Memory B cell (primary cell): Measurements from ENCODE around the gene MARCKSL1.
A peak's percentile ranks its signal among the peaks of the same experiment; 100 is the strongest.

Source experiments
- ATAC-seq: fragments of 150-1000 bp; cut with Tn5 transposase; 2 replicates; pipeline ENCODE4 v1.10.0; 2021; ENCODE audit warnings: low read depth, mild to moderate bottlenecking, moderate library complexity
- DNase-seq, 2 donors: peaks; one replicate each; pipeline ENCODE4 v3.0.0; 2022; ENCODE audit warnings: low spot score in 2 of 2
- H3K27ac Mint-ChIP-seq: one replicate; pipeline ENCODE4 v1.8.0; 2022; ENCODE audit warnings: mild to moderate bottlenecking, moderate library complexity, mixed read lengths
- H3K27me3 Mint-ChIP-seq: one replicate; pipeline ENCODE4 v1.8.0; 2022; ENCODE audit warnings: mixed read lengths
- H3K36me3 Mint-ChIP-seq: one replicate; pipeline ENCODE4 v1.8.0; 2022; ENCODE audit warnings: mild to moderate bottlenecking, mixed read lengths
- H3K4me1 Mint-ChIP-seq: one replicate; pipeline ENCODE4 v1.8.0; 2022; ENCODE audit warnings: mixed read lengths
- H3K4me3 Mint-ChIP-seq: one replicate; pipeline ENCODE4 v1.8.0; 2022; ENCODE audit warnings: mild to moderate bottlenecking, moderate library complexity, mixed read lengths
- H3K9me3 Mint-ChIP-seq: one replicate; pipeline ENCODE4 v1.8.0; 2022; ENCODE audit warnings: mixed read lengths

MARCKSL1 gene

DNA sequence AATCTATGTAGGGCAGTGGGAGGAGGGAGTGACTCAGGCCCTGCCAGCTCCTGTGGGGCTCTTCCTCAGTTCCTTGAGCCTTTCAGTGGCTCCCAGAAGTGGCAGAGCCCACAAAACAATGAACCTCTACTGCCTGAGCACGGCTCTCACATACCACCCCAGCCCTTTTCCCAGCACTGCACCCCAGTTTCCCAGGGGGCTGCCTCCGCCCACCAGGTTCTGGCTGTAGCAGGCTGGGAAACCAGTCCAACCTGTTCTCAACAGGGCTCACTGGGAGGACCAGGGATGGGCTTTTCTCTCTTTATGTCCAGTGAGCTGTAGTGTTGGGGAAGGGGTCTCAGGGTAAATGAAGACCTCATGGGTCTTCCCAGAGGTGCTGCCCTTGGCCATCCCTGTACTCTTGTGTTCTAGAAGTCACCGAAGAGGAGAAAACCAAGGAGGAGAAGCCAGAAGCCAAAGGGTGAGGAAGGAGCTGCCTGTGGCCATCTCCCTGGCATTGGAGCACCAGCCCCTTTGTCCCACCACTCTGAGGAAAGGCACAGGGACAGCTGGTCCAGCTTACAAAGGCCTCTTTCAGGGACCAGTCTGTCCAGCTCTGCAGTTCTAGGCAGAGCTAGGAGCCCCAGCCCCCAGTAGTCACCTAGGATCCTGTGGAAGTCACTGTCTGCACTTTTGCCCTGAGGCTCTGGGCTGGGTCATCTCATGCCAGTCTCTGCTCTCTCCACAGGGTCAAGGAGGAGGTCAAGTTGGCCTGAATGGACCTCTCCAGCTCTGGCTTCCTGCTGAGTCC is 3.5 kb downstream of the MARCKSL1 start:
- ATAC-seq: no peak

DNA sequence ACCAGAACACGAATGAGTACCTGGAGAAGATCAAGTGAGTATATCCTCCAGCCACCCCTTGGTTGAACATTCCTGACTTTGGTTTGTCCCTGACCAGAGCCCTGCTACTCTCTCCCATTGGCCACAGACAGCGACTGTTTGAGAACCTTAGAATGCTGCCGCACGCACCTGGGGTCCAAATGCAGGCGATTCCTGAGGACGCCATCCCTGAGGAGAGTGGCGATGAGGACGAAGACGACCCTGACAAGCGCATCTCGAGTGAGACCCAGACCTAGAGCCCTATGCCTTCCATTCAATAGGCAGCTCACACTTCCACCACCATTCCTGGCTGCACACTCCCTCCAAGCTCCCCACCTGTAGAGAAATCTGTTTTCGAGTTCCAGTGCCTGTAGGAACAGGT is 4.5 kb downstream of the MARCKSL1 start:
- ATAC-seq (no peak), DNase-seq (no peak)
- no peaks in the 10 kb centered on the region for H3K27me3 Mint-ChIP-seq
- no peak overlapping the region for H3K27ac Mint-ChIP-seq
- peaks cover 32% of the 10 kb centered on the region for H3K36me3 Mint-ChIP-seq
- no peaks in the 10 kb centered on the region for H3K9me3 Mint-ChIP-seq
- H3K4me1 Mint-ChIP-seq: peaks cover 21% of the 10 kb centered on the region
- H3K4me3 Mint-ChIP-seq: no peak overlapping the region

More for the DNA sequence above, 3.5 kb downstream of the MARCKSL1 start:
- Mint-ChIP-seq H3K36me3 (peaks cover 32% of the 10 kb centered on the region), H3K27me3 (no peaks in the 10 kb centered on the region), H3K27ac (no peak overlapping the region), H3K4me3 (no peak overlapping the region), H3K4me1 (peaks cover 25% of the 10 kb centered on the region), H3K9me3 (no peaks in the 10 kb centered on the region)
- DNase-seq: no peak

DNA sequence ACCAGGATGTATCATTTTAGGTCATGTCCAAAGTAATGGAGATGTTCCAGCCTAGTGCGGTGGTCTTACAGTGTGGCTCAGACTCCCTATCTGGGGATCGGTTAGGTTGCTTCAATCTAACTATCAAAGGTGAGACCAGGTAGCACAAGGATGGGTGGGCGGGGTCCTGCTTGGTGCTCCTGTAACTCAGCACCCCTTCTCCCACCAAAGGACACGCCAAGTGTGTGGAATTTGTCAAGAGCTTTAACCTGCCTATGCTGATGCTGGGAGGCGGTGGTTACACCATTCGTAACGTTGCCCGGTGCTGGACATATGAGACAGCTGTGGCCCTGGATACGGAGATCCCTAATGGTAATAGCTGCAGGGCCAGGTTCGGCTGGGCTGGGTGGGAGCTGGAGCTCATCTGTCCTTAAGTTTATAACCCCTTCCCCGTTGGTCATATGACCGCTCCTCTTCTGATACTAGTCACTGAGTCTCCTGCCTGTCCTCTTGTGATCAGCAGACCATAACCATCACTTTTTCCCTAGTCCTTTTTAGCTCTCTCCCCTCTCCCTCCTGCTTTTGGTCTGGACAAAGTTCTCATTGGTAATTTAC is 5.4 kb downstream of the MARCKSL1 start:
- DNase-seq (no peak), ATAC-seq (no peak)
- Mint-ChIP-seq H3K27me3 (no peaks in the 10 kb centered on the region), H3K9me3 (no peaks in the 10 kb centered on the region), H3K36me3 (peaks cover 34% of the 10 kb centered on the region), H3K4me1 (peaks cover 21% of the 10 kb centered on the region), H3K4me3 (no peak overlapping the region), H3K27ac (peak overlapping the region; percentile 19)

DNA sequence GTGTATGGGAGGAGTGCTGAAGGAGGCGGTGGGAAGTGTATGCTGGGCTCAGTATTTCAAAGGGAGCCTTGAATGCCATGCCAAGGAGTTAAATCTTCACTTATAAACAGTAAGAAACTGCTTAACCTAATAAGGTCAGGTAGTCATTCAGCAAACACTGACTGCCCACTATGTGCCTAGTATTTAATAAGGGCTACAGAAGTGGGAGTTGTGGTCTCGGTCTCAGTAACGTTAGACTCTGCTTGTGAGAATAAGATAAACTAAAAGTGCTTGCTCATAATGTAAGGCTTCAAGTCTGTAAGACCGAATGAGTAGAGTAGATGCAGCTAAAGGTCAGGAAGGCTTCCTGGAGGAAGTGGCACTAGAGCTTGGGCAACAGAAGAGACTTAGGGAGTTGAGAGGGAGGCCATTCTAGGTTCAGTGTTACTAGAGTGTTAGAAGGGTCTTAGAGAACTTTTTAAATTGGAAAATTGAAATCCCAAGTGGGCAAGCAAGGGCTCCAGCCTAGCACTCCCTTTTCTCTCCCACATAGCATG is 6.0 kb downstream of the MARCKSL1 start:
- peaks cover 34% of the 10 kb centered on the region for H3K36me3 Mint-ChIP-seq
- peak overlapping the region; percentile 56 for H3K27ac Mint-ChIP-seq
- DNase-seq (no peak), ATAC-seq (no peak)
- no peaks in the 10 kb centered on the region for H3K9me3 Mint-ChIP-seq
- H3K4me1 Mint-ChIP-seq: peaks cover 20% of the 10 kb centered on the region
- no peak overlapping the region for H3K4me3 Mint-ChIP-seq
- no peaks in the 10 kb centered on the region for H3K27me3 Mint-ChIP-seq

DNA sequence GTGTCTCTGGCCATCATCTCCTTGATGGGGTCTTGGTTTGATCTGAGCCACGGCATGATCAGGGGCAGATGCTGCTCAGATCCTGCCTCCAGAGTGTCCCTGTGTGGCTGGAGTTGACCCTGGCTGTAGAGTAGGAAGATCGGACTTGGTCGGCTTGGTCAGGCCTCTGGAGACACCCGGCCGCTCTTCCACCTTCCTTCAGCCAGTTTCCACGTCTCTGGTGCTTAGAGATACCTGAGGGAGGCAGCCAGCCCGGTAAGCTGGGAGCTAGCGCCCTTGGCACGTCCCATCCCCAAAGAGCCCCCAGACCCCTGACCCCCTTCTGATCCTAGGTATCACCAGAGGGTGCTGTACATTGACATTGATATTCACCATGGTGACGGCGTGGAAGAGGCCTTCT is 8.8 kb downstream of the MARCKSL1 start:
- no peaks in the 10 kb centered on the region for H3K9me3 Mint-ChIP-seq
- H3K4me1 Mint-ChIP-seq: peaks cover 17% of the 10 kb centered on the region
- DNase-seq (no peak), ATAC-seq (no peak)
- H3K4me3 Mint-ChIP-seq: no peak overlapping the region
- peaks cover 32% of the 10 kb centered on the region for H3K36me3 Mint-ChIP-seq
- H3K27ac Mint-ChIP-seq: no peak overlapping the region
- H3K27me3 Mint-ChIP-seq: no peaks in the 10 kb centered on the region

DNA sequence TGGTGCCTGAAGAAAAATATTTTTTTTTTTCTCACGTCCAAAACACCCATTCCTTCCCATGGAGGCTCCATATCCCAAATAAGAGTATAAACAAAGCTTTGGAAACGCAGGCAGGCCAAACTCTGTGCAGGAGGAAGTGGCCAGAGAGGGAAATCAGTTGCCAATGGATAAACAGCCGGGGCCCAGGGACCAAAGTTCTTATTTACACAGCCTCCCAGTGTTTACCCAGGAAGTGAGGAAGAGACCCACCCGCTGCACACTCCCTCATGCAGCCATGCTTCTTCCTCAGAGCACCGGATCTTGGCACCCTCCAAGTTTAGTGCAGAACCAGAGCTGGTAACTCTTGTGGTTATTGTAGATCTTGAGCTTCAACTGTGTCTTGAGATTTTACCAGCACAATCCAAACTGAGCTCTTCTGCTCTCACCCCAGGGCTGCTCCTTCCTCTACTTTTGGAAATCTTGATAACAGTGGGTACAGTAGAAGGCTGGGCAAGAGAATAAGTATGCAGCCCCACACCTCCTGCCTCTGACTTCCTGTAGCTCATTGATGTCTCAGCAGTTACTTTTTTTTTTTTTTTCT is 14.2 kb downstream of the MARCKSL1 start:
- Mint-ChIP-seq H3K9me3 (no peaks in the 10 kb centered on the region), H3K36me3 (peaks cover 6% of the 10 kb centered on the region), H3K4me1 (peaks cover 31% of the 10 kb centered on the region), H3K27me3 (no peaks in the 10 kb centered on the region), H3K27ac (peak overlapping the region; percentile 87), H3K4me3 (peak overlapping the region; percentile 70)
- DNase-seq: no peak
- ATAC-seq: peak; percentile 23

DNA sequence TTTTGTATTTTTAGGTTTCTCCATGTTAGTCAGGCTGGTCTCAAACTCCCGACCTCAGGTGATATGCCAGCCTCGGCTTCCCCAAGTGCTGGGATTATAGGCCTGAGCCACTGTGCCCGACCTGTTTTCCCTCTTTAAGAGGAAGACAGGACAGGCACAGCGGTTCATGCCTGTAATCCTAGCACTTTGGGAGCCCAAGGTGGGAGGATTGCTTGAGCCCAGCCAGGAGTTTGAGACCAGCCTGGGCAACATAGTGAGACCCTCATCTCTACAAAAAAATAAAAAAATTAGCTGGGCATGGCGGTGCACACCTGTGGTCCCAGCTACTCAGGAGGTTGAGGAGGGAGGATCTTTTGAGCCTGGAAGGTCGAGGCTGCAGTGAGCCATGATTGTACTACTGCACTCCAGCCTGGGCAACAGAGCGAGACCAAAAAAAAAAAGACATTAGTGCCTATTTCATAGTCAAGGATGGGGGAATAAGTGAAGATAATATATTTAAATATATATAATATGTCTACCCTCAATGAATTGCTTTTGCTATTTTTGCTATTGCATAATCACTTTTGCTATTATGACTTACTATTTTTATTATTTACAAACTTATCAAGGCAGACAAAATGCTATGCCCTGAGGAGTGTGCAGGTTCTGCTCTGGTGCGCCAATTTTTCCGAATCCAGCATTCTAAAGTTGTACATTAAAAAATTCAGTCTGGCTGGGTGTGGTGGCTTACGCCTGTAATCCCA is 17.7 kb downstream of the MARCKSL1 start:
- Mint-ChIP-seq H3K4me3 (no peak overlapping the region), H3K9me3 (no peaks in the 10 kb centered on the region), H3K27ac (no peak overlapping the region), H3K27me3 (no peaks in the 10 kb centered on the region), H3K36me3 (peaks cover 9% of the 10 kb centered on the region), H3K4me1 (peaks cover 38% of the 10 kb centered on the region)
- DNase-seq: no peak
- no peak for ATAC-seq

DNA sequence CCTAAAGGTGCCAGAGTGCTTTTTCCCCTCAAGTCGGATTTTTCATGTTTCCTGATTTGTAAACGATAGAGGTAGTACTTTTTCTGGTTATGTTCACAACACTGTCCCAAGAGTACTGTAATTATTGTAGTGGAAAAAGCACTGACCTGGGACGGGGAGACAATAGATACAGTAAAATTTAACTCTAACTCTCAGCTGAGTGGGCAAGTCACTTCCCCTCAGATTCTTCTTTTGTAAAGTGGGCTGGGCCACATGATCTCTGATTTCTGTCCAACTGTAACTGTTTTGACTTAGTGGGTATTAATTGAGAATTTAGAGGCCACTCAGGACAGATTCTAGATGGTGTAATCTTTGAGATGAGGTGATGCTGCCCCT is 19.1 kb downstream of the MARCKSL1 start:
- Mint-ChIP-seq H3K4me1 (peaks cover 26% of the 10 kb centered on the region), H3K36me3 (peaks cover 9% of the 10 kb centered on the region), H3K27me3 (no peaks in the 10 kb centered on the region), H3K9me3 (no peaks in the 10 kb centered on the region), H3K4me3 (peak overlapping the region; percentile 69), H3K27ac (peak overlapping the region; percentile 93)
- DNase-seq (no peak), ATAC-seq (peak; percentile 57)

DNA sequence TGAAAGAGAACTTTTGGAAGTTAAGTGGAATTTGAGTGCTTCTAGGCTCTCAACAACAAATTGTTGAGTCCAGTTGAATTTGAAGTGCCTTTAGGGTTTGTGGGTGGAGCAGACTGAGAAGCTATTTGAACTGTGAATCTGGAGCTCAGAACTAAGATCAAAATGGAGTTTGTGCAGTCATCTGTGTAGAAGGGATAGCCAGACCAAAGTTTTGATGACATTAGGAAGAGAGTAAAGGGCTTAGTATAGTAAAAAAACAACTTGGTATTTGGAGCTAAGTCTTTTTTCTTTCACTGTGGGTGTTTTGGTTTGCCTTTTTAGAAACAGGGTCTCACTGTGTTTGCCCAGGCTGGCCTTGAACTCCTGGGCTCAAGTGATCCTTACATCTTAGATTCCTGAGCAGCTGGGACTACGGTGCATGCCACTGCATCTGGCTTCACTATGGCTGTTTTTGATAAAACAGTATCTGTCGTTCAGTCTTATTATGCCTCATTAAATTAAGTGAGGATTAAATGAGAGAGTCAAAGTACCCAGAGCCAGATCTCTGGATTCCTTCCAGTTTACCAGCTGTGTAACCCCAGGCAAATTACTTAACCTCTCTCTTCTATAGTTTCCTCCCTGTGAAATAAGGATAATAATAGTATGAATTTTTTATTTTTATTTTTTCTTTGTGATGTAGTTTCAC is 24.2 kb downstream of the MARCKSL1 start:
- Mint-ChIP-seq H3K27ac (peak overlapping the region; percentile 52), H3K4me1 (peaks cover 41% of the 10 kb centered on the region), H3K9me3 (no peaks in the 10 kb centered on the region), H3K4me3 (no peak overlapping the region), H3K27me3 (no peaks in the 10 kb centered on the region), H3K36me3 (peaks cover 17% of the 10 kb centered on the region)
- ATAC-seq (no peak), DNase-seq (no peak)

DNA sequence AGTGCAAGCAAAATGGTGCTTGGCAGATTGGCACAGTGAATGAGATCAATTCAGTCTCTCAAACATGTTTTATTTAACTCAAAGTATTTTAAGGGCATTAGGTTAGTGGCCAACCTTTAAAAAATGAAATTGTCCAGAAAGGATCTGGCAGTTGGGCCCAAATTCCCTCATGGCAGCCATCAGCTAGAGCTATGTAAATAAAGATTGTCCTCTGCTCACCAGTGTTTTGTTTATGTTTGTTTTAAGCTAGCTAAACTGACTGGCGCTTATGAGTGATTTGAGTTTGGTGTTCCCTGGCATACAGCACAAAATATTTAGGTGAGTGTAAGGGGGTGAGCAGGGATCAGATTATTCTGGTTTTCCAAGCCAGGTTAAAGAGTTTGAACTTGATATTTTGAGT is 26.1 kb downstream of the MARCKSL1 start:
- Mint-ChIP-seq H3K27me3 (no peaks in the 10 kb centered on the region), H3K36me3 (peaks cover 26% of the 10 kb centered on the region), H3K27ac (peak overlapping the region; percentile 56), H3K9me3 (no peaks in the 10 kb centered on the region), H3K4me3 (no peak overlapping the region), H3K4me1 (peaks cover 34% of the 10 kb centered on the region)
- DNase-seq (no peak), ATAC-seq (no peak)

DNA sequence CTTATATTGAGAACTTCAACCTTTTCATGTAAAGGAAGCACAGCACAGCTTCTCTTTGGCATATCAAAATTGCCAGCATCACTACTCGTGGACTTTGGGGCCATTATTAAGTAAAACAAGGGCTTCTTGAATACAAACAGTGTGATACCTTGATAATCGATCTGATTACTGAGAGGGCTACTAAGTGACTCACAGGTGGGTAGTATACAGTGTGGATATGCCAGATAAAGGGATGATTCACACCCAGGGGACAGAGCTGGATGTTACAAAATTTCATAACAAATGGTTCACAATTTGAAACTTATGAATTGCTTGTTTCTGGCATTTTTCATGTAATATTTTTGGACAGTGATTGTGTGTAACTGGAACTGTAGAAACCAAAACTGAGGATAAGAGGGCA is 28.7 kb downstream of the MARCKSL1 start:
- Mint-ChIP-seq H3K27me3 (no peaks in the 10 kb centered on the region), H3K4me1 (peaks cover 37% of the 10 kb centered on the region), H3K36me3 (peaks cover 35% of the 10 kb centered on the region)

DNA sequence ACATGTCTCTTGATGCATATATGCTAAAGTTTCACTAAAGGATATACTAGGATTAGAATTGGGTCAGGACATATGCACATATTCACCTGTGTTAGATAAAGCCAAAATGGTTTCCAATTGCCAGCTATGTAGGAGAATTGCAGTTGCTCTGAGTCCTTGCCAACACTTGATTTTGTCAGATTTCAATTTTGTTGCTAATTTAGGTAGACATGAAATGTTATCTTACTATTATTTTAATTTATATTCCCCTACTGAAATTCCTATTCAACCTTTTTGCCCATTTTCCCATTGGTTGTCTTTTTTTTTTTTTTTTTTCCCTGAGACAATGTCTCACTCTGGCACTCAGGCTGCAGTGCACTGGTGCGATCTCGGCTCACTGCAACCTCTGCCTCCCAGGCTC is 30.7 kb downstream of the MARCKSL1 start:
- ATAC-seq: no peak
- Mint-ChIP-seq H3K4me3 (no peak overlapping the region), H3K4me1 (peaks cover 38% of the 10 kb centered on the region), H3K36me3 (peaks cover 41% of the 10 kb centered on the region), H3K9me3 (no peaks in the 10 kb centered on the region), H3K27me3 (no peaks in the 10 kb centered on the region), H3K27ac (peak overlapping the region; percentile 67)
- no peak for DNase-seq

More for the DNA sequence above, 28.7 kb downstream of the MARCKSL1 start:
- ATAC-seq (no peak), DNase-seq (no peak)
- Mint-ChIP-seq H3K27ac (peak overlapping the region; percentile 52), H3K4me3 (peak overlapping the region; percentile 31), H3K9me3 (no peaks in the 10 kb centered on the region)

DNA sequence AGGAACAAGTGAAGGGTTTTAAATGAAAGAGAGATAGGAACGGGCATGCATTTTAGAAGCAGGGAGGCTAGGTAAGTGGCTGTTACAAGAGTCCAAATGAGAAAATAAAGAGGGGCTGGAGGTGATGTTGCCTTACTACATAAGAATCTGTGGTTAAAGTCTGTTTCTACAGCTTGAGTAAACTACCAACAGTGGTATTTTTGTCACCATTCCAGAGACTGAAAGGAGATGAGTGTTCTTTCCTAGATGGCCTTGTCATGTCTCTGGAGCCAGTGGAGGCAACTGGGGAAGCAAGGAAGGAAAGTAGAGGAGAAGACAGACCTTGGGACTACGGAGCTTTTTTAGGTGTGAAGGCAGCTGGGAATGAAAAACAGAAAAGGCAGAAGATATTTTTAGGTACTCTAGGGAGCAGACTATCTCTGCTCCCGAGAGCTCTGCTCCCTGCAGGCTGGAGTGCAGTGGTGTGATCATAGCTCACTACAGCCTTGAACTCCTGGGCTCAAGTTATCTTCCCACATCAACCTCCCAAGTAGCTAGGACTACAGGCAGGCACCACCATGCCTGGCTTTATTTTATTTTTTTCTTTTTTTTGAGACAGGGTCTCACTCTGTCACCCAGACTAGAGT is 31.9 kb downstream of the MARCKSL1 start:
- Mint-ChIP-seq H3K4me1 (peaks cover 30% of the 10 kb centered on the region), H3K9me3 (no peaks in the 10 kb centered on the region), H3K4me3 (no peak overlapping the region), H3K27me3 (no peaks in the 10 kb centered on the region), H3K27ac (peak overlapping the region; percentile 9), H3K36me3 (peaks cover 38% of the 10 kb centered on the region)
- no peak for ATAC-seq
- no peak for DNase-seq
